Astrocyte of the spinal cord (primary cell): ENCODE results near the gene TOM1L2.
A peak's percentile ranks its signal among the peaks of the same experiment; 100 is the strongest.

ENCODE experiments used
- DNase-seq: peaks from one replicate; pipeline ENCODE4 v3.0.0; 2011; ENCODE audit warnings: low read depth, low spot score
- H3K4me3 ChIP-seq: 2 replicates; pipeline ENCODE4 v1.5.1; 2011; ENCODE audit warnings: low read depth, mild to moderate bottlenecking, low read length, moderate library complexity
- CTCF ChIP-seq: IDR thresholded peaks from 2 replicates; pipeline ENCODE4 v1.5.1; 2012; ENCODE audit warnings: low read depth, mild to moderate bottlenecking, low read length, inconsistent platforms
- in situ Hi-C: cut with HindIII; loops from 2 replicates; pipeline ENCODE4 v1.10.0; 2017; ENCODE audit warnings: low sequenced_read_pairs

Gene TOM1L2

GRCh38 chr17:17905036-17905320, 67.2 kb downstream of the TOM1L2 start:
- DNase-seq, result no peak
- in situ Hi-C loops, result no loop called here
- H3K4me3 ChIP-seq, result no peak overlapping the region
- no peak for TF ChIP-seq CTCF

GRCh38 chr17:17904166-17905035, 67.8 kb downstream of the TOM1L2 start:
- DNase-seq, result no peak
- in situ Hi-C loops, result no loop called here
- H3K4me3 ChIP-seq, result no peak overlapping the region
- no peak for TF ChIP-seq CTCF

GRCh38 chr17:17902877-17903276, 69.3 kb downstream of the TOM1L2 start:
- DNase-seq, result no peak
- H3K4me3 ChIP-seq, result no peak overlapping the region
- TF ChIP-seq CTCF, result no peak
- in situ Hi-C loops, result no loop called here

- DNase-seq, result no peak
- TF ChIP-seq CTCF, result no peak
- in situ Hi-C loops, result no loop called here
- H3K4me3 ChIP-seq, result no peak overlapping the region
Observed at GRCh38 chr17:17902376-17902775, 69.8 kb downstream of the TOM1L2 start.

- DNase-seq, result peak; percentile 98
- no peak overlapping the region for H3K4me3 ChIP-seq
- in situ Hi-C loops, result no loop called here
- no peak for TF ChIP-seq CTCF
Observed at GRCh38 chr17:17900615-17901520, 71.3 kb downstream of the TOM1L2 start.

GRCh38 chr17:17899486-17899885, 72.7 kb downstream of the TOM1L2 start:
- no peak for DNase-seq
- no peak overlapping the region for H3K4me3 ChIP-seq
- in situ Hi-C loops, result no loop called here
- TF ChIP-seq CTCF, result no peak
